ENCODE data around the gene KIAA1328. TPM values are rescaled to one million over a fixed set of nuclear protein-coding genes. Genes with fewer than 3 reads are reported as not detected.

KIAA1328 gene
- total RNA-seq, 4 donors from 2014 or later, result 6.0 to 23.5 (median 11.1) TPM

DNA sequence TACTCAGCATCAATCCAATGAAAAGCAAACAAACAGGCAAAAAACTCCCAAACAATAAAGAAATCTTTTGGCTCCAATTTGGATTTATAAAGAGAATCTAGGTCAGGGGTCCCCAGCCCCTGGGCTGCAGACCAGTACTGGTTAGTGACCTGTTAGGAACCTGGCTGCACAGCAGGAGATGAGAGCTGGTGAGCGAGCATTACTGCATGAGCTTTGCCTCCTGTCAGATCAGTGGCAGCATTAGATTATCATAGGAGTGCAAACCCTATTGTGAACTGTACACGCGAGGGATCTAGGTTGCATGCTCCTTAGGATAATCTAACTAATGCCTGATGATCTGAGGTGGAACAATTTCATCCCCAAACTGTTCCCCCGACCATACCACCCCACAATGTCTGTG is 102.2 kb downstream of the KIAA1328 start:
- DNase-seq (ENCODE audit: low spot score) (no peak), ATAC-seq (ENCODE audit: low FRiP score) (no peak)
- TF ChIP-seq CTCF (IDR thresholded peaks at IDR 0.05), result no peak

- ATAC-seq (ENCODE audit: low FRiP score), result no peak
- no peak for TF ChIP-seq CTCF (IDR thresholded peaks at IDR 0.05)
- DNase-seq (ENCODE audit: low spot score), result no peak
Measured at GRCh38 chr18:36933552-36933951, 104.6 kb downstream of the KIAA1328 start.

- no peak for TF ChIP-seq CTCF (IDR thresholded peaks at IDR 0.05)
- DNase-seq (ENCODE audit: low spot score) (no peak), ATAC-seq (ENCODE audit: low FRiP score) (no peak)
Measured at GRCh38 chr18:36934884-36935283, 106.0 kb downstream of the KIAA1328 start.

GRCh38 chr18:36942264-36942663 is 113.3 kb downstream of the KIAA1328 start:
- ATAC-seq (ENCODE audit: low FRiP score) (no peak), DNase-seq (ENCODE audit: low spot score) (no peak)
- TF ChIP-seq CTCF (IDR thresholded peaks at IDR 0.05), result no peak

- ATAC-seq (ENCODE audit: low FRiP score) (no peak), DNase-seq (ENCODE audit: low spot score) (no peak)
- TF ChIP-seq CTCF (IDR thresholded peaks at IDR 0.05), result no peak
Measured at GRCh38 chr18:36947820-36948348, 119.0 kb downstream of the KIAA1328 start.

DNA sequence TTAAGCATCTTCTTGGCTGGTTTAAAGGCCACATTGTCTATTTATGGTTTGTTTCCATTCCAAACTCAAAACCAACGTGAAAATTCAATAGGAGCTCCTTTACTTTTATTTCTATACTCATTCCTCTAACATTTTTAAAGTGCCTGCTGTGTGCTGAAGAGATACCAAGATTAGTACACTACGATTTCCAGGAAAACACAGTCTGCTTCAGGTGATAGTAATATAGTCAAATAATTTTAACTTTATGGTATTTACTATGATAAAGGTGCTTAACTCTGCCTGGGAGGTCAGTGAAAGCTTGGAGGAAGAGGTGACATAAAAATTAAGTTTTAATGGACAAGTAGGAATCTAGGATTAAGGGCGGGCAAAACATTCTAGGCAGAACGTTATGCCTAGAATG is 121.4 kb downstream of the KIAA1328 start:
- no peak for DNase-seq (ENCODE audit: low spot score)
- no peak for TF ChIP-seq CTCF (IDR thresholded peaks at IDR 0.05)

DNA sequence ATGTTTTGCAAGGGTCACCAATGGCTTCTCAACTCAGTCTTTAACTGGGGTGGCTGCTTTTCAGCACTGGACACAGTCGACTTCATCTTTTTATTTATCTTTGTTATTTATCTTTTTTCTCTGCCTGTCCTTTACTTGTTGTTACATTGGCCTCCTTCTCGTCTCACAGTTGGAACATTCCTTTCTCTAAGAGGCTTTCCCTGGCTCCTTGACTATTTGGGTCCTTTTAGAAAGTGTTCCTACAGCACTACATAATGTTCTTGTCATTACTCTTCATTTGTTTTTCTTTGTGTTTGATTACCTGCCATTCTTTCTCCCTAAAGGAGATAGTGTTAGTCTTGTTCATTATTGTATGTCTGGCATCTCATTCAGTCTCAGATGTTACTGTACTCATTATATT is 122.0 kb downstream of the KIAA1328 start:
- ATAC-seq (ENCODE audit: low FRiP score) (no peak), DNase-seq (ENCODE audit: low spot score) (no peak)
- TF ChIP-seq CTCF (IDR thresholded peaks at IDR 0.05), result no peak

More for the DNA sequence above, 121.4 kb downstream of the KIAA1328 start:
- ATAC-seq (ENCODE audit: low FRiP score), result no peak

All from omental fat pad (tissue), 4 donors.